Activated naive CD8-positive, alpha-beta T cell (primary cell): Measurements from ENCODE around the gene ZNF280A.
"Not testable (repeated sequence)": the region's sequence is repeated elsewhere in the genome, so short reads cannot be mapped to it uniquely, and the experiment has no call there.

Experiments
- H3K27ac Mint-ChIP-seq: one replicate; pipeline ENCODE4 v1.8.0; 2021; ENCODE audit warnings: mixed read lengths
- H3K27me3 Mint-ChIP-seq: one replicate; pipeline ENCODE4 v1.8.0; 2021; ENCODE audit warnings: mixed read lengths
- H3K36me3 Mint-ChIP-seq: one replicate; pipeline ENCODE4 v1.8.0; 2021; ENCODE audit warnings: mixed read lengths
- H3K4me1 Mint-ChIP-seq: one replicate; pipeline ENCODE4 v1.8.0; 2021; ENCODE audit warnings: low read depth, mixed read lengths
- H3K4me3 Mint-ChIP-seq: one replicate; pipeline ENCODE4 v1.8.0; 2021; ENCODE audit warnings: mild to moderate bottlenecking, mixed read lengths
- H3K9me3 Mint-ChIP-seq: one replicate; pipeline ENCODE4 v1.8.0; 2021; ENCODE audit warnings: low read depth, mixed read lengths

The ZNF280A gene

DNA sequence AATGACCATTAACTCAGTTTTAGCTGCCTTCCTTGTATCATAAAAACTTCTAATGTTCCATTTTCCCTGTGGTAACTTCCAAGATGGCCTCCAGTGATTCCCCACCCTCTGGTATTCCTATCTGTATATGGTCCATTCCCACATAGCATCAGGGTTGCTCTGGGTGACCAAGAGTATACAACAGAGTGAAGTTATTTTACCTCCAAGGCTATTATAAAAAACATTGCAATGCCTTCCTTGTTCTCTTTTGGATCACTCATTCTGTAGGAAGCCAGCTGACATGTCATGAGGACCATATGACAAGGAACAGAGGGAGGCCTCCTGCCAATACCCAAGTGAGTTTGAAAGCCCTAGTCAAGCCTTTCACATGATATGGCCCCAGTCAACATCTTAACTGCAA, 41.6 kb downstream of the ZNF280A start:
- H3K4me3 Mint-ChIP-seq: no peak overlapping the region
- H3K4me1 Mint-ChIP-seq: no peaks in the 10 kb centered on the region
- no peaks in the 10 kb centered on the region for H3K9me3 Mint-ChIP-seq
- H3K36me3 Mint-ChIP-seq: no peaks in the 10 kb centered on the region
- H3K27me3 Mint-ChIP-seq: no peaks in the 10 kb centered on the region
- no peak overlapping the region for H3K27ac Mint-ChIP-seq

- H3K4me1 Mint-ChIP-seq: no peaks in the 10 kb centered on the region
- H3K27ac Mint-ChIP-seq: no peak overlapping the region
- H3K36me3 Mint-ChIP-seq: peaks cover 3% of the 10 kb centered on the region
- H3K27me3 Mint-ChIP-seq: no peaks in the 10 kb centered on the region
- H3K4me3 Mint-ChIP-seq: no peak overlapping the region
- H3K9me3 Mint-ChIP-seq: peaks cover 3% of the 10 kb centered on the region
These were observed 45.3 kb downstream of the ZNF280A start for GRCh38 chr22:22474733-22475132.

DNA sequence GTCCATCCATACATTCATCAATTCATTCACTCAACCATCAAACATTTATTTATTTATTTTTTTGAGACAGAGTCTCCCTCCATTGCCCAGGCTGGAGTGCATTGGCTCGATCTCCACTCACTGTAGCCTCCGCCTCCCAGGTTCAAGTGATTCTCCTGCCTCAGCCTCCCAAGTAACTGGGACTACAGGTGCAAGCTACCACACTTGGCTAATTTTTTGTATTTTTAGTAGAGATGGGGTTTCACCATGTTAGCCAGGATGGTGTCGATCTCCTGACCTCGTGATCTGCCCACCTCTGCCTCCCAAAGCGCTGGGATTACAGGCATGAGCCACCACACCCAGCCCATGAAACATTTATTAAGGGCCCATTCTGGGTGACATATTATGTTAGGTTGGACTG, 49.0 kb downstream of the ZNF280A start:
- not testable (repeated sequence) for H3K27me3 Mint-ChIP-seq, H3K36me3 Mint-ChIP-seq, H3K4me1 Mint-ChIP-seq, H3K27ac Mint-ChIP-seq, H3K4me3 Mint-ChIP-seq
- peaks cover 14% of the 10 kb centered on the region for H3K9me3 Mint-ChIP-seq

DNA sequence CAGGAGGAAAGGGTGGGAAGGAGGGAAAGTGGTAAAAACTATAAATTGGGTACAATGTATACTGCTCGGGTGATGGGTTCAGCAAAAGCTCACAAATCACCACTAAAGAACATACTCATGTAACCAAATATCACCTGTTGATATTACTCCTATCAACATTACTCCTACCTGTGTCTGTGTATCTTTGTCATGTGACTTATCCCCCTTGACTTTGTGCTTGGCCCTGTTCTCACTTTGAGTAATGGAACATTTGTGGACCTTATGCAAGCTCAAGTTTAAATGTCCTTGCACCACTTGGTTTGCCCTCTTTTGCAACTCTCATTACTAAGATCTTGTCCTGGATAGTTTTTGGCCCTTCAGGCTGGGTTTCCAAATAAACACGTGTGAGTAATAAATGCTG, 50.5 kb downstream of the ZNF280A start:
- Mint-ChIP-seq H3K9me3 (peaks cover 14% of the 10 kb centered on the region), H3K27ac (no peak overlapping the region), H3K36me3 (peaks cover 9% of the 10 kb centered on the region), H3K4me1 (no peaks in the 10 kb centered on the region), H3K27me3 (peaks cover 11% of the 10 kb centered on the region), H3K4me3 (no peak overlapping the region)

GRCh38 chr22:22468794-22469469, 51.1 kb downstream of the ZNF280A start:
- not testable (repeated sequence) for H3K27ac Mint-ChIP-seq, H3K4me1 Mint-ChIP-seq, H3K4me3 Mint-ChIP-seq
- Mint-ChIP-seq H3K9me3 (peaks cover 14% of the 10 kb centered on the region), H3K36me3 (peaks cover 11% of the 10 kb centered on the region), H3K27me3 (peaks cover 15% of the 10 kb centered on the region)

DNA sequence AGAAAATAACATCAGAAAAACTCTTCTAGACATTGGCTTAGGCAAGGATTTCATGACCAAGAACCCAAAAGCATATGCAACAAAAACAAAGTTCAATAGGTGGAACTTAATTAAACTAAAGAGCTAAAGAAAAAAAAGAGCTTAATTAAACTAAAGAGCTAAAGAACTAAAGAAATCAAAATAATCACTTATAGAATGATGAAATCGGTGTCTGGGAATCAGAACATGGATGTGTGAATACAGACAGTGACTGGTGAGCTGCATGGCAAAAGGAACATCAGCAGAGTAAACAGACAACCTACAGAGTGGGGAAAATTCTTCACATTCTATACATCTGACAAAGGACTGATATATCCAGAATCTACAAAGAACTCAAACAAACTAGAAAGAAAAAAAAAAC, 53.0 kb downstream of the ZNF280A start:
- peaks cover 27% of the 10 kb centered on the region for H3K27me3 Mint-ChIP-seq
- H3K4me3 Mint-ChIP-seq: no peak overlapping the region
- no peaks in the 10 kb centered on the region for H3K4me1 Mint-ChIP-seq
- H3K27ac Mint-ChIP-seq: no peak overlapping the region
- peaks cover 11% of the 10 kb centered on the region for H3K36me3 Mint-ChIP-seq
- H3K9me3 Mint-ChIP-seq: peaks cover 14% of the 10 kb centered on the region

GRCh38 chr22:22465782-22466181, 54.3 kb downstream of the ZNF280A start:
- H3K27ac Mint-ChIP-seq: no peak overlapping the region
- peaks cover 14% of the 10 kb centered on the region for H3K9me3 Mint-ChIP-seq
- H3K27me3 Mint-ChIP-seq: peaks cover 33% of the 10 kb centered on the region
- H3K4me1 Mint-ChIP-seq: no peaks in the 10 kb centered on the region
- no peak overlapping the region for H3K4me3 Mint-ChIP-seq
- peaks cover 11% of the 10 kb centered on the region for H3K36me3 Mint-ChIP-seq

- no peaks in the 10 kb centered on the region for H3K4me1 Mint-ChIP-seq
- H3K36me3 Mint-ChIP-seq: peaks cover 14% of the 10 kb centered on the region
- no peak overlapping the region for H3K27ac Mint-ChIP-seq
- H3K27me3 Mint-ChIP-seq: peaks cover 37% of the 10 kb centered on the region
- H3K9me3 Mint-ChIP-seq: peaks cover 18% of the 10 kb centered on the region
- no peak overlapping the region for H3K4me3 Mint-ChIP-seq
These were observed 54.9 kb downstream of the ZNF280A start for GRCh38 chr22:22465094-22465602.

GRCh38 chr22:22464541-22465054, 55.5 kb downstream of the ZNF280A start:
- Mint-ChIP-seq H3K4me3 (no peak overlapping the region), H3K36me3 (peaks cover 10% of the 10 kb centered on the region), H3K9me3 (peaks cover 13% of the 10 kb centered on the region), H3K27ac (no peak overlapping the region), H3K27me3 (peaks cover 37% of the 10 kb centered on the region), H3K4me1 (no peaks in the 10 kb centered on the region)

GRCh38 chr22:22463855-22464540, 56.1 kb downstream of the ZNF280A start:
- H3K4me1 Mint-ChIP-seq: no peaks in the 10 kb centered on the region
- peaks cover 7% of the 10 kb centered on the region for H3K36me3 Mint-ChIP-seq
- H3K9me3 Mint-ChIP-seq: peaks cover 7% of the 10 kb centered on the region
- H3K27ac Mint-ChIP-seq: no peak overlapping the region
- H3K27me3 Mint-ChIP-seq: peaks cover 37% of the 10 kb centered on the region
- no peak overlapping the region for H3K4me3 Mint-ChIP-seq
